H1 (cell line): Measurements from ENCODE around the gene L3MBTL3. TPM values are rescaled to one million over a fixed set of nuclear protein-coding genes. Genes with fewer than 3 reads are reported as not detected.

ENCODE experiments used
- CTCF ChIA-PET: fragments of 300-600 bp; sonication (Branson Sonifier 250); formaldehyde crosslinking; loops from one replicate; lab custom pipeline; 2021; ENCODE audit not compliant: partially characterized antibody; lab: Charles Lee
- POLR2A ChIA-PET: fragments of 300-600 bp; sonication (Branson Sonifier 250); formaldehyde crosslinking; loops from one replicate; lab custom pipeline; 2021; ENCODE audit warnings: inconsistent platforms; ENCODE audit not compliant: partially characterized antibody; lab: Charles Lee
- DNase-seq, 2 experiments: peaks; one replicate each; pipeline versions ENCODE4 v3.0.0 to v3.0.0-alpha.2; 2010 to 2022; ENCODE audit warnings: low spot score in 2 of 2, low read depth in 1 of 2, mixed read lengths in 1 of 2
- FAIRE-seq: peaks from 2 replicates; lab custom pipeline; 2011; peaks lifted over from hg19 to GRCh38; lab: Jason Lieb, UNC
- H2AFZ ChIP-seq: 2 replicates; pipeline ENCODE4 v1.8.1; 2012; ENCODE audit warnings: low read length, inconsistent platforms
- H2AK5ac ChIP-seq: 2 replicates; pipeline ENCODE4 v1.6.1; 2013; ENCODE audit warnings: low read depth, low read length
- H2BK120ac ChIP-seq: replicated peaks from 2 replicates; pipeline ENCODE3; 2013; ENCODE audit warnings: low read depth, low read length, inconsistent platforms
- H2BK12ac ChIP-seq: 2 replicates; pipeline ENCODE4 v1.6.1; 2013; ENCODE audit warnings: low read depth, low read length
- H2BK15ac ChIP-seq: 2 replicates; pipeline ENCODE4 v1.6.1; 2013; ENCODE audit warnings: low read length
- H2BK20ac ChIP-seq: 2 replicates; pipeline ENCODE4 v1.6.1; 2013; ENCODE audit warnings: low read length
- H2BK5ac ChIP-seq: 2 replicates; pipeline ENCODE4 v1.6.1; 2013; ENCODE audit warnings: low read depth, low read length
- H3K14ac ChIP-seq: 2 replicates; pipeline ENCODE4 v1.6.1; 2013; ENCODE audit warnings: inconsistent platforms; ENCODE audit not compliant: insufficient read length
- H3K18ac ChIP-seq: 2 replicates; pipeline ENCODE4 v1.6.1; 2013; ENCODE audit warnings: low read length; ENCODE audit errors: extremely low read depth
- H3K23ac ChIP-seq: 2 replicates; pipeline ENCODE4 v1.6.1; 2013; ENCODE audit warnings: inconsistent platforms; ENCODE audit not compliant: insufficient read length
- H3K23me2 ChIP-seq: 2 replicates; pipeline ENCODE4 v1.6.1; 2013; ENCODE audit warnings: low read depth, low read length
- H3K27ac ChIP-seq: 2 replicates; pipeline ENCODE4 v1.6.1; 2011; ENCODE audit warnings: low read depth, low read length, inconsistent platforms
- H3K27me3 ChIP-seq, 4 experiments: replicated peaks in 1 of 4; 1 replicate in 1 of 4; 2 replicates in 3 of 4; pipeline versions ENCODE4 v1.6.1 to v1.8.1; 2011 to 2013; ENCODE audit warnings: low read length in 3 of 4, mild to moderate bottlenecking in 3 of 4, inconsistent platforms in 2 of 4, mixed read lengths in 2 of 4, moderate library complexity in 1 of 4; ENCODE audit not compliant: control insufficient read depth in 3 of 4, insufficient read depth in 3 of 4; ENCODE audit errors: extremely low read depth in 1 of 4
- H3K36me3 ChIP-seq, 4 experiments: 2 replicates each; pipeline versions ENCODE4 v1.6.1 to v1.8.1; 2011 to 2013; ENCODE audit warnings: mild to moderate bottlenecking in 4 of 4, low read length in 3 of 4, moderate library complexity in 2 of 4, control low read depth in 1 of 4, inconsistent platforms in 1 of 4; ENCODE audit not compliant: insufficient read depth in 4 of 4, control insufficient read depth in 2 of 4
- H3K4ac ChIP-seq: replicated peaks from 2 replicates; pipeline ENCODE3; 2013; ENCODE audit warnings: low read length, low read depth, mixed read lengths, inconsistent platforms; ENCODE audit not compliant: insufficient read length
- H3K4me1 ChIP-seq, 4 experiments: replicated peaks in 1 of 4; 1 replicate in 1 of 4; 2 replicates in 3 of 4; pipeline versions ENCODE4 v1.6.1 to v1.8.1; 2011 to 2013; ENCODE audit warnings: low read length in 3 of 4, inconsistent platforms in 2 of 4, mixed read lengths in 1 of 4; ENCODE audit not compliant: insufficient read depth in 4 of 4, control insufficient read depth in 3 of 4
- H3K4me2 ChIP-seq, 2 experiments: 2 replicates each; pipeline versions ENCODE4 v1.6.1 to v1.8.1; 2011 to 2013; ENCODE audit warnings: low read depth in 2 of 2, low read length in 2 of 2, control low read depth in 1 of 2, inconsistent platforms in 1 of 2, mild to moderate bottlenecking in 1 of 2; ENCODE audit not compliant: insufficient read depth in 1 of 2
- H3K4me3 ChIP-seq, 4 experiments: fragments of 200-600, 300-600 bp in 1 of 4; sonication (generic), shearing (Covaris generic), sonication (Bioruptor Twin) in 1 of 4; 2 replicates each; pipeline versions ENCODE4 v1.5.1 to v1.8.1; 2011 to 2016; ENCODE audit warnings: low read length in 4 of 4, low read depth in 3 of 4, control low read depth in 2 of 4, inconsistent platforms in 2 of 4, mild to moderate bottlenecking in 2 of 4, mixed read lengths in 1 of 4, moderate library complexity in 1 of 4; ENCODE audit not compliant: insufficient read depth in 2 of 4; ENCODE audit errors: extremely low read depth in 1 of 4
- H3K56ac ChIP-seq: replicated peaks from 2 replicates; pipeline ENCODE3; 2013; ENCODE audit warnings: low read depth, mild to moderate bottlenecking, mixed read lengths, low read length, inconsistent platforms; ENCODE audit not compliant: insufficient read length
- H3K79me1 ChIP-seq: 2 replicates; pipeline ENCODE4 v1.6.1; 2013; ENCODE audit warnings: low read depth, low read length, control low read depth
- H3K79me2 ChIP-seq, 2 experiments: 2 replicates each; pipeline versions ENCODE4 v1.6.1 to v1.8.1; 2012 to 2013; ENCODE audit warnings: low read length in 2 of 2, mild to moderate bottlenecking in 2 of 2, inconsistent platforms in 1 of 2; ENCODE audit not compliant: insufficient read depth in 2 of 2, control insufficient read depth in 1 of 2
- H3K9ac ChIP-seq, 4 experiments: replicated peaks in 1 of 4; 1 replicate in 1 of 4; 2 replicates in 3 of 4; pipeline versions ENCODE4 v1.6.1 to v1.8.1; 2011 to 2013; ENCODE audit warnings: low read depth in 3 of 4, low read length in 3 of 4, control low read depth in 2 of 4, mild to moderate bottlenecking in 2 of 4, moderate library complexity in 2 of 4, inconsistent platforms in 1 of 4; ENCODE audit errors: extremely low read depth in 1 of 4
- H3K9me3 ChIP-seq, 2 experiments: 2 replicates each; pipeline versions ENCODE4 v1.6.1 to v1.8.1; 2012 to 2013; ENCODE audit warnings: mild to moderate bottlenecking in 2 of 2, moderate library complexity in 2 of 2, control low read depth in 1 of 2, inconsistent platforms in 1 of 2, low read depth in 1 of 2, low read length in 1 of 2, mixed read lengths in 1 of 2; ENCODE audit not compliant: insufficient read depth in 2 of 2
- H4K20me1 ChIP-seq, 2 experiments: replicated peaks in 1 of 2; 2 replicates each; pipeline versions ENCODE3 to v1.8.1; 2011 to 2013; ENCODE audit warnings: inconsistent platforms in 2 of 2, low read length in 2 of 2, mild to moderate bottlenecking in 1 of 2; ENCODE audit not compliant: insufficient read depth in 2 of 2, control insufficient read depth in 1 of 2
- H4K5ac ChIP-seq: 2 replicates; pipeline ENCODE4 v1.6.1; 2013; ENCODE audit warnings: low read length, low read depth, mixed read lengths, inconsistent platforms; ENCODE audit not compliant: insufficient read length
- H4K8ac ChIP-seq: 2 replicates; pipeline ENCODE4 v1.8.0; 2013; ENCODE audit warnings: mild to moderate bottlenecking, moderate library complexity, low read length, inconsistent platforms; ENCODE audit not compliant: insufficient read depth; ENCODE audit errors: extremely low read depth
- H4K91ac ChIP-seq: replicated peaks from 2 replicates; pipeline ENCODE3; 2013; ENCODE audit warnings: low read length, mixed read lengths, inconsistent platforms; ENCODE audit not compliant: insufficient read length
- CBX5 ChIP-seq: fragments of 300-800, 300-1000 bp; sonication (generic); IDR thresholded peaks from 2 replicates; pipeline ENCODE4 v1.7.1; 2016; ENCODE audit warnings: antibody characterized with exemption, low read length, low read depth
- E2F6 ChIP-seq: IDR thresholded peaks from 2 replicates; pipeline ENCODE4 v1.6.1; 2012; ENCODE audit warnings: inconsistent platforms
- JUND ChIP-seq: IDR thresholded peaks from 2 replicates; pipeline ENCODE4 v1.6.1; 2011; ENCODE audit warnings: mild to moderate bottlenecking, improper control_type of control experiment, low read length
- TCF12 ChIP-seq: IDR thresholded peaks from 2 replicates; pipeline ENCODE4 v1.6.1; 2011; ENCODE audit warnings: low read depth, mild to moderate bottlenecking, low read length
- ZNF274 ChIP-seq: IDR thresholded peaks from 2 replicates; pipeline ENCODE4 v1.7.0; 2012; ENCODE audit warnings: low read length, borderline replicate concordance; ENCODE audit errors: extremely low read depth
- WGBS, 2 experiments: shearing (Covaris generic) in 1 of 2; methylation state at CpG; one replicate each; pipeline versions ENCODE4 v1.1.6 to v1.1.7; 2013 to 2015; ENCODE audit warnings: low lambda C conversion rate in 2 of 2, mixed read lengths in 2 of 2, inconsistent platforms in 1 of 2, low coverage in 1 of 2, missing lambda C conversion rate in 1 of 2; ENCODE audit not compliant: insufficient replicate concordance in 2 of 2, insufficient coverage in 1 of 2, insufficient read length in 1 of 2; ENCODE audit errors: extremely low coverage in 1 of 2, missing lambda C conversion rate in 1 of 2; 5-methylcytosine and 5-hydroxymethylcytosine counted together
- polyA plus RNA-seq, 7 experiments: library from polyadenylated mRNA; depleted of rRNA in 3 of 7; stranded (reverse) in 5 of 7; unstranded in 2 of 7; fragments of >200 nt in 5 of 7; fragments of 200-250 nt in 2 of 7; gene quantifications; 1 replicate in 5 of 7; 2 replicates in 1 of 7; 4 replicates in 1 of 7; pipeline versions ENCODE4 v1.2.1 to v1.2.3, GENCODE V29; 2011 to 2013; ENCODE audit warnings: missing spikeins in 2 of 7, mixed read lengths in 2 of 7
- total RNA-seq: library from RNA; stranded (reverse); fragmentation: NEBNext Ultra II Directional; extraction: Animal tissue kit (Norgen Biotek cat#: 25700); gene quantifications from 2 replicates; pipeline ENCODE4 v1.2.1, GENCODE V29; 2021

L3MBTL3 gene
- total and polyA plus RNA-seq, 2 of the 8 experiments (the other 6 are each of a cell fraction or from before 2014, with no cell fraction given), result 3.9 to 17.2 TPM

GRCh38 chr6:129978148-129978916 is 40.0 kb upstream of the L3MBTL3 start:
- Histone ChIP-seq H3K23ac (no peak overlapping the region), H2BK12ac (no peak overlapping the region), H2BK5ac (no peak overlapping the region), H3K9ac (no peak overlapping the region), H3K36me3 (no peaks in the 10 kb centered on the region), H4K8ac (no peak overlapping the region), H3K23me2 (no peaks in the 10 kb centered on the region), H3K27me3 (no peaks in the 10 kb centered on the region), H3K4ac (no peak overlapping the region), H3K4me2 (no peak overlapping the region), H3K27ac (no peak overlapping the region), H3K4me3 (no peak overlapping the region), H3K56ac (no peak overlapping the region), H4K20me1 (no peaks in the 10 kb centered on the region), H2BK120ac (no peak overlapping the region), H2AFZ (no peak overlapping the region), H3K18ac (no peak overlapping the region), H2AK5ac (no peak overlapping the region), H3K4me1 (no peaks in the 10 kb centered on the region), H3K14ac (no peak overlapping the region), H2BK20ac (no peak overlapping the region), H3K79me1 (no peaks in the 10 kb centered on the region), H4K91ac (no peak overlapping the region), H3K79me2 (no peaks in the 10 kb centered on the region), H2BK15ac (no peak overlapping the region), H4K5ac (no peak overlapping the region), H3K9me3 (no peaks in the 10 kb centered on the region)
- 88% methylated on average over 6 of the region's 6 CpGs; no CpG with 5 or more reads in 1 of the 2 experiments for WGBS, 2 experiments
- ChIA-PET POLR2A (no interaction called here), CTCF (interaction anchor here (0.8 to 1.0 kb wide), 2 partner anchors 40 to 204 kb away, joined by 3 read pairs; no protein-coding TSS in a partner anchor)
- TF ChIP-seq JUND, result no peak
- TF ChIP-seq TCF12, result no peak
- TF ChIP-seq ZNF274, result no peak
- TF ChIP-seq E2F6, result no peak
- no peak for TF ChIP-seq CBX5
- DNase-seq (no peak), FAIRE-seq (no peak)
